HUDEP-2 (cell line): Measurements from ENCODE around the gene TMC6.

Experiments used
- DNase-seq, 76 experiments: peaks; one replicate each; lab custom pipeline; 2025; ENCODE audit not compliant: unreplicated experiment in 76 of 76; lab: John Stamatoyannopoulos, UW

TMC6 gene, protein sequence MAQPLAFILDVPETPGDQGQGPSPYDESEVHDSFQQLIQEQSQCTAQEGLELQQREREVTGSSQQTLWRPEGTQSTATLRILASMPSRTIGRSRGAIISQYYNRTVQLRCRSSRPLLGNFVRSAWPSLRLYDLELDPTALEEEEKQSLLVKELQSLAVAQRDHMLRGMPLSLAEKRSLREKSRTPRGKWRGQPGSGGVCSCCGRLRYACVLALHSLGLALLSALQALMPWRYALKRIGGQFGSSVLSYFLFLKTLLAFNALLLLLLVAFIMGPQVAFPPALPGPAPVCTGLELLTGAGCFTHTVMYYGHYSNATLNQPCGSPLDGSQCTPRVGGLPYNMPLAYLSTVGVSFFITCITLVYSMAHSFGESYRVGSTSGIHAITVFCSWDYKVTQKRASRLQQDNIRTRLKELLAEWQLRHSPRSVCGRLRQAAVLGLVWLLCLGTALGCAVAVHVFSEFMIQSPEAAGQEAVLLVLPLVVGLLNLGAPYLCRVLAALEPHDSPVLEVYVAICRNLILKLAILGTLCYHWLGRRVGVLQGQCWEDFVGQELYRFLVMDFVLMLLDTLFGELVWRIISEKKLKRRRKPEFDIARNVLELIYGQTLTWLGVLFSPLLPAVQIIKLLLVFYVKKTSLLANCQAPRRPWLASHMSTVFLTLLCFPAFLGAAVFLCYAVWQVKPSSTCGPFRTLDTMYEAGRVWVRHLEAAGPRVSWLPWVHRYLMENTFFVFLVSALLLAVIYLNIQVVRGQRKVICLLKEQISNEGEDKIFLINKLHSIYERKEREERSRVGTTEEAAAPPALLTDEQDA

GRCh38 chr17:78128551-78129350 is at the start of gene TMC6:
TMC6 (minus strand) TSS chr17:78128755; CDS start chr17:78126832, 1,923 bp downstream.
- peak in 75 of 76 experiments; percentile 61 to 98 (median 92) for DNase-seq

GRCh38 chr17:78176548-78177025 is 48.0 kb upstream of the TMC6 start:
- DNase-seq: peak in 62 of 76 experiments; percentile 9 to 76 (median 50)

- no peak for DNase-seq
These were observed 47.1 kb upstream of the TMC6 start for GRCh38 chr17:78175643-78175981.

- DNase-seq: no peak
These were observed 46.5 kb upstream of the TMC6 start for GRCh38 chr17:78174870-78175642.

DNA sequence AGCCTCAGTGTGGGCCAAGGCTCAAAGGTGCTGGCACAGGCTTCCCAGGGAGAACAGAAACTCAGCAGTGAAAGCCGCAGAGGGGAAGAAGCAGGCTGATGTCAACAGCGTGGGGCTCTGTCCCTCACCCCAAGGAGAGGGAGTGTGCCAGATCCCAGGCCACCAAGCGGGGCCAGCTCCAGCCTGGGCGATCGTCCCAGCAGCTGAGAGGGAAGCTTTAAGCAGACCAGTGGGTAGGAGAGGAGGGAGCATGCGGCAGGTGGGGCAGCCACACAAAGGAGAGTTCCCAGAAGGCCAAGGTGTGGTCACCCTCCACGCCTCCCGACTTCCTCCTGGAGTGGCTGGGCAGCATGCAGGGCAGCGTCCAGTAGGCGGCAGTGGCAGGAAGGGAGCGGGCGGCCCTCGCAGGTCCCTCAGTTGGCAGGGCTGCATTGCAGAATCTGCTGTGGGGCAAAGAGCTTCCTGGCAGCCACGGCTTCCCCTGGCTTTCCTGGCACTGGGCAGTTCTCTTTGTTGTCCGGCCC is 45.9 kb upstream of the TMC6 start:
- no peak for DNase-seq

- peak in 1 of 76 experiments; percentile 7 for DNase-seq
These were observed 44.7 kb upstream of the TMC6 start for GRCh38 chr17:78173097-78173715.

DNA sequence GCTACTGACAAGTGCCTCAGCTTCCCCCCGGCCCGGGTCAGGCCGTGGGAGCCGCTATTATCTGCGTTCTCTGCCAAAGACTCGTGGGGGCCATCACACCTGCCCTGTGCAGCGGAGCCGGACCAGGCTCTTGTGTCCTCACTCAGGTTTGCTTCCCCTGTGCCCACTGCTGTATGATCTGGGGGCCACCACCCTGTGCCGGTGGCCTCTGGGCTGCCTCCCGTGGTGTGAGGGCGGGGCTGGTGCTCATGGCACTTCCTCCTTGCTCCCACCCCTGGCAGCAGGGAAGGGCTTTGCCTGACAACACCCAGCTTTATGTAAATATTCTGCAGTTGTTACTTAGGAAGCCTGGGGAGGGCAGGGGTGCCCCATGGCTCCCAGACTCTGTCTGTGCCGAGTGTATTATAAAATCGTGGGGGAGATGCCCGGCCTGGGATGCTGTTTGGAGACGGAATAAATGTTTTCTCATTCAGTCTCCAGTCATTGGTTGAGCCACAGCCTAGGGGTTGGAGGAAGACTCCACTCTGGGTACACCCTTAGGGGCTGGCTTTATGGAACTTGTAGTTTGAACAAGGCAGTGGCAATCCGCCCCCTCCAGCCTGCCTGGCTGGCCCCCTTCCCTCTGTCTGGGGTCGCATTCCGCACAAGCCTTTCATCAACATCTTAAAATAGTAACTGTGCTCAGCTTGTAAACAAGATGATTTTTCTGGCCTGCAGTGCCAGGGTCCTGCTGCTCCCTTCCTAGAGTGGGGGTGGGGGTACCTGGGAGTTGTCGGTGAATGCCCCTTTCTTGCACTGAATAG is 43.9 kb upstream of the TMC6 start:
- DNase-seq: peak in 58 of 76 experiments; percentile 7 to 68 (median 40)

GRCh38 chr17:78171591-78172248 is 43.2 kb upstream of the TMC6 start:
- peak in 4 of 76 experiments; percentile 4 to 48 (median 44) for DNase-seq

DNA sequence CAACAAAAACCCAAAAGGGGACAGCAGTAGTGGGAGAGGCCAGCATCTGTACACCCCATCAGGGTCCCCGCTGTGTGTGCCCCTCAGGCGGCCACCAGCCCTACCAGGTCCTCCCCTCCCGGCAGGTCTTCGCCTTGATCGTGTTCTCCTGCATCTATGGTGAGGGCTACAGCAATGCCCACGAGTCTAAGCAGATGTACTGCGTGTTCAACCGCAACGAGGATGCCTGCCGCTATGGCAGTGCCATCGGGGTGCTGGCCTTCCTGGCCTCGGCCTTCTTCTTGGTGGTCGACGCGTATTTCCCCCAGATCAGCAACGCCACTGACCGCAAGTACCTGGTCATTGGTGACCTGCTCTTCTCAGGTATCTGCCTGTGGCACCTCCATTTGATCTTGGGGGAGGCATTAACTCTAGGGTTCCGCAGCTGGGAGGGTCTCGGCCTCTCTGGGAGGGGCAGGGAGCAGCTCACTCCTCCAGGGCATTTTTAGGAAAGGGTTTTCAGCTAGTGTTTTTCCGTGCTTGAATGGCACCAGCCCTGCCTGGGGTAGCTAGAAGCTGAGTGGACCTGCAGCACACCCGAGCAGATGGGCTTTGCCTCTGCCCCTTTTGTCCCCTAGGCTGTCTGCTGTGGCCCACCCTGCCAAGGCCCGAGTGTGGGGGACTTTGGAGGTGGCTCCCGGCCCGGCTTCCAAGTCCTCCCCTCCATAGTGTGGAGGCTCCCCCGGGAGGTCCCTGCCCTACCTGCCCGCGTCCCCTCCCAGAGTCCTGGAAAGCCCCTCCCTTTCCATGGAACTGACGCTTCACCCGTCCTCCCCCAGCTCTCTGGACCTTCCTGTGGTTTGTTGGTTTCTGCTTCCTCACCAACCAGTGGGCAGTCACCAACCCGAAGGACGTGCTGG is 42.4 kb upstream of the TMC6 start:
- no peak for DNase-seq

GRCh38 chr17:78168903-78169793 is 40.6 kb upstream of the TMC6 start:
- DNase-seq: no peak

DNA sequence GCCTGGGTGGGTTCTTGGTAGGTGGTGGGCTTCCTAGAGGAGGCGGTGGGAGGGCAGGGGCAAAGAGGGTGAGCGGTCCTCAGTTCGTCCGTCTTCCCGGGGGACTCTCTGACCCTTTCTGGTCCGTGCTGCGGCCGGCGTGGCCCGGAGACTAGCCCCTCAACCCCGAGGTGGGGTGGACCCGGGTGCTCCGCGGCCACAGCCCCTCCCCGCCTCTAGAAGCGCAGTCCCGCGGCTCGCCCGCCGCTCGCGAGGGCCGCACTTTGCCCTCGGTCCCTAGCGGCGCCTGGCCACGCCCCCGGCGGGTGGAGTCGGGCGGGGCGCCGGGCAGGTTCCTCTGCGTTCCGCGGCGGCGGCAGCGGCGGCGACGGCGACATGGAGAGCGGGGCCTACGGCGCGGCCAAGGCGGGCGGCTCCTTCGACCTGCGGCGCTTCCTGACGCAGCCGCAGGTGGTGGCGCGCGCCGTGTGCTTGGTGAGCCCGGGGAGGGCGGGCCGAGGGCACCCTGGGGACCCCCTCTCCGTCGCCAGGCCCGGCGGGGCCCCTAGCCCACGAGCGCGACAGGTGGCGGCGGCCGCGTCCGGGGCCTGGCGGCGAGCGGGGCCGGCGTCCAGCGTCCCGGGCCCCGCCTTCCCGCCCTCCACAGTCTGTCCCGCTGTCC is 39.8 kb upstream of the TMC6 start, which contains the start of gene SYNGR2:
TSS of gene SYNGR2 (plus strand) at position 340 of the 661 bp plus-strand sequence. CDS start at position 376, 36 bp downstream.
- DNase-seq: peak in 72 of 76 experiments; percentile 19 to 87 (median 70)

DNA sequence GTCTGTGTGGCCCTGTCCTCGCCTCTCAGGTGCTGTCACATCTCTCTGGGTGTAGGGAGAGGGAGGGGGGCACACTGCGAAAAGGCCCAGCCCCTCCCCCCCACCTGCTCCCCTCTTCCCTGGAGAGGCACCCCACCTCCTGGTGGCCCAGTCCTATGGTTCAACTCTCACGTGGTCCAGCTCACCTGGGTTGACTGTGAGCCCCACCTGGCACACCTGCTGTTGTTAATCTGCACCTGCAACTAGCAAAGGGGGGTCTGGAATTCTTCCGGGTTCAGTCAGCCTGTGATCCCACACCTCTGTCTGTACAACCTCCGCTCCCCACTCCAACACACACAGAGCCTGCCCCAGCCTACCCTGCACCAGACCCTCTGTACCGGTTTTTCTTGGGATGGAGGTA is 37.9 kb upstream of the TMC6 start:
- no peak for DNase-seq

DNA sequence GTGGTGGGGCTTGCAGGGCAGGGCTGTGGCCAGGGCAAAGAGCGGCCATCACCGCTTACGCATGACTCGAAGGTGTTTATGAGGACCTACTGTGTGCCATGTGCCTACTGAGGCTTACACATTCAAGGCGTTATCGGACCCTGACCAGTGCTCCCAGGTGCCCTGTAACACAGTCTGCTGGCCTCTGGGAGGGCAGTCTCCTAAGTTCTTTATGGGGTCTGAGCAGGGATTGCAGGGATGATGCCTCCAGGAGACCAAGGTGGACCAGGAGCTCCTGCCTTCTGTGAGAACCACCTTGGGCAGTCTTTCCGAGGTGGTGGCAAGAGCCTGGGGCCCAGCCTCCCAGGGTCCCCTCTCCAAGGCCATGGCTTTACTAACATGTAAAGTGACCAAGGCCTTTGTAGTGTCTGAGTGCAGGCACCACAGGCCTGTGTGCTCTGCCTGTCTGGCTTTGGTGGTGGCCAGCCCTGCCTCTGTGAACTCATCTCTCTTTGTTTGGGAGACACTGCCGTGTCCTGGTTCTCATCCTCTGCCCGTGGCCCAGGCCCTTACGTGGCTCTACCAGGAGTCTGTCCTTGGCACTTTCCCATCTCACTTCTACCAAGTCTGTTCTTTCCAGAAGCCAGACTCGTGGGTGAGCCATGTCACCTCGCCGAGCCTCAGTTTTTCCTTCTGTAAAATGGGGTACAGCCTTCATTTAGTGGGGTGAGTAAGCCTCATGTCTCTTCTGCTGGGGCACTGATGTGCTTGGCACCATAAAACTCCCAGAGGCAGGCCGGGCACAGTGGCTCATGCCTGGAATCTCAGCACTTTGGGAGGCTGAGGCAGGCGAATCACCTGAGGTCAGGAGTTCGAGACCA is 36.4 kb upstream of the TMC6 start:
- DNase-seq: no peak
